ENCODE results near the gene ACP3. TPM values are rescaled to one million over a fixed set of nuclear protein-coding genes. Genes with fewer than 3 reads are reported as not detected.
A peak's percentile ranks its signal among the peaks of the same experiment; 100 is the strongest.

Gene ACP3
- total RNA-seq, 1 donor from 2014 or later: 9.1 TPM

GRCh38 chr3:132343018-132343612, 25.9 kb downstream of the ACP3 start:
- Mint-ChIP-seq H3K9me3 (ENCODE audit: low read depth) (no peaks in the 10 kb centered on the region), H3K36me3 (ENCODE audit: insufficient read depth) (no peaks in the 10 kb centered on the region), H3K4me1 (ENCODE audit: low read depth) (peaks cover 11% of the 10 kb centered on the region), H3K27me3 (no peaks in the 10 kb centered on the region), H3K27ac (no peak overlapping the region), H3K4me3 (ENCODE audit: low read depth) (no peak overlapping the region)
- TF ChIP-seq, protein P1, sequence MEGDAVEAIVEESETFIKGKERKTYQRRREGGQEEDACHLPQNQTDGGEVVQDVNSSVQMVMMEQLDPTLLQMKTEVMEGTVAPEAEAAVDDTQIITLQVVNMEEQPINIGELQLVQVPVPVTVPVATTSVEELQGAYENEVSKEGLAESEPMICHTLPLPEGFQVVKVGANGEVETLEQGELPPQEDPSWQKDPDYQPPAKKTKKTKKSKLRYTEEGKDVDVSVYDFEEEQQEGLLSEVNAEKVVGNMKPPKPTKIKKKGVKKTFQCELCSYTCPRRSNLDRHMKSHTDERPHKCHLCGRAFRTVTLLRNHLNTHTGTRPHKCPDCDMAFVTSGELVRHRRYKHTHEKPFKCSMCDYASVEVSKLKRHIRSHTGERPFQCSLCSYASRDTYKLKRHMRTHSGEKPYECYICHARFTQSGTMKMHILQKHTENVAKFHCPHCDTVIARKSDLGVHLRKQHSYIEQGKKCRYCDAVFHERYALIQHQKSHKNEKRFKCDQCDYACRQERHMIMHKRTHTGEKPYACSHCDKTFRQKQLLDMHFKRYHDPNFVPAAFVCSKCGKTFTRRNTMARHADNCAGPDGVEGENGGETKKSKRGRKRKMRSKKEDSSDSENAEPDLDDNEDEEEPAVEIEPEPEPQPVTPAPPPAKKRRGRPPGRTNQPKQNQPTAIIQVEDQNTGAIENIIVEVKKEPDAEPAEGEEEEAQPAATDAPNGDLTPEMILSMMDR (IDR thresholded peaks at IDR 0.05; ENCODE audit: unreplicated experiment): peak; percentile 82
- peak; percentile 12 for DNase-seq (ENCODE audit: low spot score, unreplicated experiment)

DNA sequence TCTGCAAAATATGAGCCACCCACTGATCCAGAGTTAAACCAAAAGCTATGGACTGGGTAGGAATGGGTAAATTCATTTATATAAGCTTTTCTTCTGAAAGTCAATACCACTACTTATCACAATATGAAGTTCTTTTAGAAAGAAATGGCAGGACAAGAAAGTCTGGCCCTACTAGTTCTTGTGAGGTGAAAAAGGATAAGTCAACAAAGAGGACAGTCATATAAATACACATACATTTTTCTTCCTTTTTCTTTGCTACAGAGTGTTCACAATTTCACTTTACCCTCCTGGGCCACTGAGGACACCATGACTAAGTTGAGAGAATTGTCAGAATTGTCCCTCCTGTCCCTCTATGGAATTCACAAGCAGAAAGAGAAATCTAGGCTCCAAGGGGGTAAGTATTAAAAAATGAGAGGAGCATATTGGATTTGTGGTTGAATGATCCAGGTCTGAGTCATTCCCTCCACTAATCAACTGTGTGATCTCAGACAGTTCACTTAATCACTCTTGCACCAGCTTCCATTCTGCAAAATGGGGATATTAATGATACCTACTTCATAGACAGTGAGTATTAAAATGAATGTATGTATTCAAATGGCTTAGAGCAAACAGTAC, 27.6 kb downstream of the ACP3 start:
- no peaks in the 10 kb centered on the region for H3K36me3 Mint-ChIP-seq (ENCODE audit: insufficient read depth)
- no peak overlapping the region for H3K27ac Mint-ChIP-seq
- TF ChIP-seq, protein P1 (IDR thresholded peaks at IDR 0.05; ENCODE audit: unreplicated experiment): no peak
- no peak overlapping the region for H3K4me3 Mint-ChIP-seq (ENCODE audit: low read depth)
- H3K27me3 Mint-ChIP-seq: no peaks in the 10 kb centered on the region
- DNase-seq (ENCODE audit: low spot score, unreplicated experiment): no peak
- H3K9me3 Mint-ChIP-seq (ENCODE audit: low read depth): no peaks in the 10 kb centered on the region
- H3K4me1 Mint-ChIP-seq (ENCODE audit: low read depth): peaks cover 11% of the 10 kb centered on the region

GRCh38 chr3:132346841-132347736, 29.9 kb downstream of the ACP3 start:
- peaks cover 10% of the 10 kb centered on the region for H3K4me1 Mint-ChIP-seq (ENCODE audit: low read depth)
- no peaks in the 10 kb centered on the region for H3K27me3 Mint-ChIP-seq
- no peak for DNase-seq (ENCODE audit: low spot score, unreplicated experiment)
- no peak overlapping the region for H3K4me3 Mint-ChIP-seq (ENCODE audit: low read depth)
- no peaks in the 10 kb centered on the region for H3K9me3 Mint-ChIP-seq (ENCODE audit: low read depth)
- TF ChIP-seq, protein P1 (IDR thresholded peaks at IDR 0.05; ENCODE audit: unreplicated experiment): no peak
- peak overlapping the region; percentile 36 for H3K27ac Mint-ChIP-seq
- H3K36me3 Mint-ChIP-seq (ENCODE audit: insufficient read depth): no peaks in the 10 kb centered on the region

DNA sequence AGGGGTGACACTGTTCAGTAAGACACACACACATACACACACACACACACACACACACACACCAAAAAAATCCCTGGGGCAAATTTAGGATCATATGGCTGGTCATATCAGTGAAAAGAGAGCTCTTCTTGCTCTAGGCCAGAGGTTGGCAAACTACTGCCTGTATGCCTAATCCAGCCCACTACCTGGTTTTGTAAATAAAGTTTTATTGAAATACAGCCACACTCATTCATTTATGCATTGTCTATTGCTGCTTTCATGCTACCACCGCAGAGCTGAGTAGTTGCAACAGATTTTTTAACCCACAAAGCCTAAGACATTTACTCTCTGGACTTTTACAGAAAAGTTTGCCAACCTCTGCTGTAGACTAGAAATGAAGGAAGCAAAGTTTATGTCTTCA, 30.6 kb downstream of the ACP3 start:
- peaks cover 8% of the 10 kb centered on the region for H3K4me1 Mint-ChIP-seq (ENCODE audit: low read depth)
- TF ChIP-seq, protein P1 (IDR thresholded peaks at IDR 0.05; ENCODE audit: unreplicated experiment): no peak
- no peak for DNase-seq (ENCODE audit: low spot score, unreplicated experiment)
- H3K27ac Mint-ChIP-seq: no peak overlapping the region
- no peaks in the 10 kb centered on the region for H3K36me3 Mint-ChIP-seq (ENCODE audit: insufficient read depth)
- no peaks in the 10 kb centered on the region for H3K27me3 Mint-ChIP-seq
- H3K9me3 Mint-ChIP-seq (ENCODE audit: low read depth): no peaks in the 10 kb centered on the region
- no peak overlapping the region for H3K4me3 Mint-ChIP-seq (ENCODE audit: low read depth)

- Mint-ChIP-seq H3K4me1 (ENCODE audit: low read depth) (peaks cover 8% of the 10 kb centered on the region), H3K4me3 (ENCODE audit: low read depth) (no peak overlapping the region), H3K9me3 (ENCODE audit: low read depth) (no peaks in the 10 kb centered on the region), H3K27me3 (no peaks in the 10 kb centered on the region), H3K36me3 (ENCODE audit: insufficient read depth) (no peaks in the 10 kb centered on the region), H3K27ac (no peak overlapping the region)
- DNase-seq (ENCODE audit: low spot score, unreplicated experiment): no peak
- TF ChIP-seq, protein P1 (IDR thresholded peaks at IDR 0.05; ENCODE audit: unreplicated experiment): no peak
These were observed 31.3 kb downstream of the ACP3 start for GRCh38 chr3:132348531-132348930.
